Measurements from ENCODE around the gene RNPEP. TPM values are rescaled to one million over a fixed set of nuclear protein-coding genes. Genes with fewer than 3 reads are reported as not detected.

The RNPEP gene
- polyA plus RNA-seq, 1 experiment: 89.0 TPM

- ChIA-PET CTCF (interaction anchor here (1.6 to 13.5 kb wide), 3 partner anchors 12 to 123 kb away, joined by 6 to 163 read pairs (median 20); partner anchors contain the start of gene GPR37L1), POLR2A (no interaction called here)
- no peak for TF ChIP-seq CTCF (IDR thresholded peaks at IDR 0.05; ENCODE audit: low read depth, low read length)
- Histone ChIP-seq H3K9me3 (ENCODE audit: control insufficient read depth, insufficient read depth, low read length) (no peaks in the 10 kb centered on the region; the same call in 1 of the 2 replicates), H3K27ac (ENCODE audit: low read depth, low read length) (no peak overlapping the region), H3K27me3 (ENCODE audit: control insufficient read depth, insufficient read depth, low read length) (peaks cover 12% of the 10 kb centered on the region), H3K4me3 (ENCODE audit: low read depth, low read length) (no peak overlapping the region)
- DNase-seq (ENCODE audit: low read depth, low spot score): no peak
Measured at GRCh38 chr1:202012544-202013478, 30.4 kb downstream of the RNPEP start.

GRCh38 chr1:202013603-202014002 is 31.2 kb downstream of the RNPEP start:
- POLR2A ChIA-PET: no interaction called here
- no peak overlapping the region for H3K4me3 ChIP-seq (ENCODE audit: low read depth, low read length)
- no peak for DNase-seq (ENCODE audit: low read depth, low spot score)
- H3K27me3 ChIP-seq (ENCODE audit: control insufficient read depth, insufficient read depth, low read length): peaks cover 13% of the 10 kb centered on the region
- no peak overlapping the region for H3K27ac ChIP-seq (ENCODE audit: low read depth, low read length)
- H3K9me3 ChIP-seq (ENCODE audit: control insufficient read depth, insufficient read depth, low read length): no peaks in the 10 kb centered on the region; the same call in 1 of the 2 replicates
- CTCF ChIA-PET: interaction anchor here (3.1 to 13.5 kb wide), 2 partner anchors 13 to 107 kb away, joined by 20 to 163 read pairs; partner anchors contain the start of gene GPR37L1
- no peak for TF ChIP-seq CTCF (IDR thresholded peaks at IDR 0.05; ENCODE audit: low read depth, low read length)

- POLR2A ChIA-PET: no interaction called here
- Histone ChIP-seq H3K27ac (ENCODE audit: low read depth, low read length) (no peak overlapping the region), H3K4me3 (ENCODE audit: low read depth, low read length) (no peak overlapping the region), H3K9me3 (ENCODE audit: control insufficient read depth, insufficient read depth, low read length) (no peaks in the 10 kb centered on the region; the same call in 1 of the 2 replicates), H3K27me3 (ENCODE audit: control insufficient read depth, insufficient read depth, low read length) (peaks cover 13% of the 10 kb centered on the region)
- no peak for DNase-seq (ENCODE audit: low read depth, low spot score)
- no peak for TF ChIP-seq CTCF (IDR thresholded peaks at IDR 0.05; ENCODE audit: low read depth, low read length)
- CTCF ChIA-PET: interaction anchor here (13.5 kb wide), 1 partner anchor 106 kb away, joined by 163 read pairs; the partner anchor contains the start of gene GPR37L1
Measured at GRCh38 chr1:202014060-202014459, 31.6 kb downstream of the RNPEP start.

GRCh38 chr1:202014915-202015661 is 32.6 kb downstream of the RNPEP start:
- no peaks in the 10 kb centered on the region; the same call in 1 of the 2 replicates for H3K9me3 ChIP-seq (ENCODE audit: control insufficient read depth, insufficient read depth, low read length)
- no peak overlapping the region for H3K4me3 ChIP-seq (ENCODE audit: low read depth, low read length)
- ChIA-PET POLR2A (no interaction called here), CTCF (interaction anchor here (0.7 to 13.5 kb wide), 4 partner anchors 8 to 121 kb away, joined by 4 to 163 read pairs (median 6); partner anchors contain the start of gene GPR37L1)
- DNase-seq (ENCODE audit: low read depth, low spot score): no peak
- H3K27ac ChIP-seq (ENCODE audit: low read depth, low read length): no peak overlapping the region
- no peak for TF ChIP-seq CTCF (IDR thresholded peaks at IDR 0.05; ENCODE audit: low read depth, low read length)
- peaks cover 15% of the 10 kb centered on the region for H3K27me3 ChIP-seq (ENCODE audit: control insufficient read depth, insufficient read depth, low read length)

All from AG04450 (cell line).